HCT116 (cell line): ENCODE data around the gene RACK1. TPM values are rescaled to one million over a fixed set of nuclear protein-coding genes. Genes with fewer than 3 reads are reported as not detected.

Experiments
- ATAC-seq: fragments of 200-7000 bp; cut with Tn5 transposase; 2 replicates; pipeline ENCODE4 v1.9.1; 2020; ENCODE audit warnings: mild to moderate bottlenecking, moderate library complexity
- BruUV-seq: library from RNA; stranded (reverse); fragments of 400-500 nt; replicated peaks from 2 replicates; lab custom pipeline; 2021; lab: Mats Ljungman, UMichigan
- CTCF ChIA-PET: fragments of 300-600 bp; sonication (Branson Sonifier 250); formaldehyde crosslinking; loops from one replicate; lab custom pipeline; 2021; ENCODE audit warnings: antibody characterized with exemption; lab: Charles Lee
- POLR2A ChIA-PET: fragments of 300-600, 350-600 bp; sonication (Branson Sonifier 250); formaldehyde crosslinking; loops from one replicate; lab custom pipeline; 2021; ENCODE audit warnings: antibody characterized with exemption; lab: Charles Lee
- RAD21 ChIA-PET, 2 experiments: fragments of 300-600 bp; sonication (Branson Sonifier 250); formaldehyde crosslinking; loops; one replicate each; lab custom pipeline; 2023; ENCODE audit warnings: low total read pairs in 2 of 2; ENCODE audit not compliant: uncharacterized antibody in 2 of 2, unreplicated experiment in 2 of 2, low non-redundant PET in 1 of 2; lab: Charles Lee
- DNase-seq: peaks from one replicate; pipeline ENCODE4 v3.0.0-alpha.2; 2010; ENCODE audit warnings: low read depth, low spot score
- H2AFZ ChIP-seq: fragments of 200-600 bp; shearing (Covaris generic), sonication (generic); 2 replicates; pipeline ENCODE4 v1.6.1; 2017; ENCODE audit warnings: low read depth, mixed run types, mixed read lengths, antibody characterized with exemption, low read length; ENCODE audit not compliant: poor library complexity, severe bottlenecking
- H3K27ac ChIP-seq: 2 replicates; pipeline ENCODE4 v1.5.1; 2012; ENCODE audit warnings: low read depth, low read length
- H3K27me3 ChIP-seq: fragments of 200-600 bp; sonication (generic); 2 replicates; pipeline ENCODE4 v1.6.1; 2016; ENCODE audit warnings: mixed run types, low read length, mixed read lengths; ENCODE audit not compliant: insufficient read depth
- H3K36me3 ChIP-seq, 2 experiments: fragments of 200-500 bp in 1 of 2; fragments of 200-600 bp in 1 of 2; sonication (Bioruptor generic) in 1 of 2; sonication (generic) in 1 of 2; 2 replicates each; pipeline versions ENCODE4 v1.5.1 to v1.6.1; 2014 to 2016; ENCODE audit warnings: low read length in 2 of 2, inconsistent platforms in 1 of 2, mixed read lengths in 1 of 2, mixed run types in 1 of 2; ENCODE audit not compliant: insufficient read depth in 2 of 2, control insufficient read depth in 1 of 2
- H3K4me1 ChIP-seq, 2 experiments: fragments of 200-600 bp in 1 of 2; sonication (generic) in 1 of 2; 2 replicates each; pipeline versions ENCODE4 v1.5.1 to v1.6.1; 2012 to 2017; ENCODE audit warnings: low read length in 2 of 2, inconsistent platforms in 1 of 2, mild to moderate bottlenecking in 1 of 2, mixed read lengths in 1 of 2, mixed run types in 1 of 2, moderate library complexity in 1 of 2; ENCODE audit not compliant: insufficient read depth in 2 of 2, control insufficient read depth in 1 of 2
- H3K4me2 ChIP-seq: fragments of 200-600 bp; sonication (generic); 2 replicates; pipeline ENCODE4 v1.6.1; 2017; ENCODE audit warnings: mixed run types, low read length, mixed read lengths
- H3K4me3 ChIP-seq, 2 experiments: fragments of 200-600 bp in 1 of 2; sonication (generic) in 1 of 2; replicated peaks in 1 of 2; 2 replicates each; pipeline ENCODE4 v1.5.1; 2011 to 2016; ENCODE audit warnings: low read length in 2 of 2, control low read depth in 1 of 2, low read depth in 1 of 2, mild to moderate bottlenecking in 1 of 2, mixed read lengths in 1 of 2, mixed run types in 1 of 2
- H3K79me2 ChIP-seq: fragments of 200-600 bp; sonication (generic); 2 replicates; pipeline ENCODE4 v1.6.1; 2017; ENCODE audit warnings: mild to moderate bottlenecking, mixed run types, low read length, moderate library complexity, mixed read lengths; ENCODE audit not compliant: insufficient read depth
- H3K9ac ChIP-seq: fragments of 200-600 bp; sonication (generic); 2 replicates; pipeline ENCODE4 v1.6.1; 2016; ENCODE audit warnings: low read length, mixed read lengths
- H3K9me2 ChIP-seq: fragments of 200-600 bp; sonication (generic), shearing (Covaris generic); 2 replicates; pipeline ENCODE4 v1.6.1; 2017; ENCODE audit warnings: mixed run types, mild to moderate bottlenecking, moderate library complexity; ENCODE audit not compliant: insufficient read depth
- H3K9me3 ChIP-seq, 2 experiments: fragments of 200-500 bp in 1 of 2; fragments of 200-600 bp in 1 of 2; sonication (Bioruptor generic) in 1 of 2; sonication (generic) in 1 of 2; 2 replicates each; pipeline ENCODE4 v1.6.1; 2014 to 2017; ENCODE audit warnings: low read length in 2 of 2, mixed read lengths in 2 of 2, inconsistent platforms in 1 of 2, low read depth in 1 of 2, mild to moderate bottlenecking in 1 of 2, mixed run types in 1 of 2, moderate library complexity in 1 of 2; ENCODE audit not compliant: control insufficient read depth in 1 of 2, insufficient read depth in 1 of 2
- H4K20me1 ChIP-seq: fragments of 200-600 bp; sonication (generic), shearing (Covaris generic); 2 replicates; pipeline ENCODE4 v1.6.1; 2017; ENCODE audit warnings: mixed run types, mild to moderate bottlenecking, moderate library complexity; ENCODE audit not compliant: insufficient read depth
- CBX3 ChIP-seq: IDR thresholded peaks from 2 replicates; pipeline ENCODE4 v1.6.1; 2012; ENCODE audit warnings: low read depth
- CEBPB ChIP-seq: IDR thresholded peaks from 2 replicates; pipeline ENCODE4 v1.6.1; 2012; ENCODE audit warnings: low read depth
- EZH2 ChIP-seq: fragments of 200-600 bp; sonication (generic); IDR thresholded peaks from 2 replicates; pipeline ENCODE4 v1.6.1; 2017; ENCODE audit warnings: antibody characterized with exemption, mixed run types
- EZH2phosphoT487 ChIP-seq: fragments of 200-600 bp; IDR thresholded peaks from 2 replicates; pipeline ENCODE4 v1.6.1; 2018; ENCODE audit warnings: antibody characterized with exemption, borderline replicate concordance
- FOSL1 ChIP-seq: IDR thresholded peaks from 2 replicates; pipeline ENCODE4 v1.6.1; 2012; ENCODE audit warnings: low read depth
- RAD21 ChIP-seq: IDR thresholded peaks from 2 replicates; pipeline ENCODE4 v1.6.1; 2012; ENCODE audit warnings: low read depth, mild to moderate bottlenecking
- SIN3A ChIP-seq: IDR thresholded peaks from 2 replicates; pipeline ENCODE4 v1.6.1; 2012; ENCODE audit warnings: low read depth
- SRF ChIP-seq: IDR thresholded peaks from 2 replicates; pipeline ENCODE4 v1.6.1; 2012; ENCODE audit warnings: low read depth
- TCF7L2 ChIP-seq: IDR thresholded peaks from 2 replicates; pipeline ENCODE4 v1.7.0; 2011; ENCODE audit warnings: borderline replicate concordance, inconsistent platforms; ENCODE audit not compliant: insufficient read depth, insufficient read length; ENCODE audit errors: extremely low read depth
- YY1 ChIP-seq: IDR thresholded peaks from 2 replicates; pipeline ENCODE4 v1.6.1; 2011; ENCODE audit warnings: low read length, low read depth, moderate library complexity, mild to moderate bottlenecking; ENCODE audit not compliant: insufficient replicate concordance; ENCODE audit errors: extremely low read depth
- intact Hi-C: fragments of 100-400 bp; cut with micrococcal nuclease; formaldehyde crosslinking; loops from 2 replicates; pipeline ENCODE4 v1.10.0; 2022
- total RNA-seq: library from RNA; stranded (reverse); gene quantifications from one replicate; pipeline ENCODE4 v1.2.1, GENCODE V29; 2021; ENCODE audit not compliant: unreplicated experiment
- TF ChIP-seq, protein P1 (sequence below): IDR thresholded peaks from 2 replicates; pipeline ENCODE4 v1.6.1; 2012
- TF ChIP-seq, protein P2 (sequence below), 3 experiments: fragments of 200-600 bp in 1 of 3; sonication (generic) in 1 of 3; IDR thresholded peaks in 2 of 3; conservative IDR thresholded peaks in 1 of 3; 2 replicates each; pipeline ENCODE4 v1.5.1; 2012 to 2017; ENCODE audit warnings: low read depth in 2 of 3, low read length in 2 of 3, antibody characterized with exemption in 1 of 3, borderline replicate concordance in 1 of 3, control low read depth in 1 of 3, mild to moderate bottlenecking in 1 of 3, mixed read lengths in 1 of 3, mixed run types in 1 of 3, moderate library complexity in 1 of 3; ENCODE audit not compliant: insufficient read depth in 1 of 3
- TF ChIP-seq, protein P3 (sequence below): IDR thresholded peaks from 2 replicates; pipeline ENCODE4 v1.6.1; 2012
- TF ChIP-seq, protein P4 (sequence below): IDR thresholded peaks from 2 replicates; pipeline ENCODE4 v1.6.1; 2012; ENCODE audit warnings: low read depth
- TF ChIP-seq, protein P5 (sequence below): IDR thresholded peaks from 2 replicates; pipeline ENCODE4 v1.6.1; 2011; ENCODE audit warnings: mild to moderate bottlenecking, low read length, moderate library complexity; ENCODE audit not compliant: insufficient replicate concordance; ENCODE audit errors: extremely low read depth

RACK1 gene
- total RNA-seq, 1 experiment from 2014 or later: 2,432 TPM

DNA sequence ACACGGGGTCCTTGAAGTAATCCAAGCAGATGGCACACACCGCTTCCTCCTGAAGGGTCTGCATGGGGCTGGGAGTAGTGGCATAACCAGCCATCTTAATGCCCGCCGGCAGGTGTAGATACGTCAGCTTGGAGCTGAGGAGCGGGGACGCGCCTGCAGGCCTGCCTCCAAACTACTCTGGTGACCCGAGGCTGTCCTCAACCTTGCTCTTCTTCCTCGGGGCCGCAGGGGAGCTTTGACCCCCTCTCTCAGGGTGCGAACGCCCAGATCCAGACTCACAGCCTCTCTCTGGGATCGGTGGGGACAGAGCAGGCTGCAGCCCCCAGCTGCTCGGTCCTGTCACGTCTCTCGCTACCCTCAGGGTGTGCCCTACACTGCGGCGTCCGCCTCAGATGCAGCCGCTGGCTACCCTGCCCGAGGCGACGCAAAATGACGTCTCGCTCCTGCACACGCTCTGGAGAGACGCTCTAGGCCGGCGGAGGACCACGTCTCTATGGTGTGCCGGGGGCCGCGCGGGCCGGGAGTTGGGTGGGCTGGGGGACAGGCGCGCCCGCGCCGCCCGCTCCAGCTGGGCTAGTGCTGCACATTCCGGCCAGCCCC lies 17.1 kb upstream of the RACK1 start, which contains the start of gene TRIM52 (continued):
- TF ChIP-seq FOSL1 (no peak), CEBPB (no peak), EZH2 (no peak), EZH2phosphoT487 (no peak), SIN3A (no peak), TCF7L2 (peak; percentile 97), RAD21 (no peak), SRF (no peak)
- TF ChIP-seq, protein P1, sequence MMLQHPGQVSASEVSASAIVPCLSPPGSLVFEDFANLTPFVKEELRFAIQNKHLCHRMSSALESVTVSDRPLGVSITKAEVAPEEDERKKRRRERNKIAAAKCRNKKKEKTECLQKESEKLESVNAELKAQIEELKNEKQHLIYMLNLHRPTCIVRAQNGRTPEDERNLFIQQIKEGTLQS: no peak
- TF ChIP-seq, protein P2, sequence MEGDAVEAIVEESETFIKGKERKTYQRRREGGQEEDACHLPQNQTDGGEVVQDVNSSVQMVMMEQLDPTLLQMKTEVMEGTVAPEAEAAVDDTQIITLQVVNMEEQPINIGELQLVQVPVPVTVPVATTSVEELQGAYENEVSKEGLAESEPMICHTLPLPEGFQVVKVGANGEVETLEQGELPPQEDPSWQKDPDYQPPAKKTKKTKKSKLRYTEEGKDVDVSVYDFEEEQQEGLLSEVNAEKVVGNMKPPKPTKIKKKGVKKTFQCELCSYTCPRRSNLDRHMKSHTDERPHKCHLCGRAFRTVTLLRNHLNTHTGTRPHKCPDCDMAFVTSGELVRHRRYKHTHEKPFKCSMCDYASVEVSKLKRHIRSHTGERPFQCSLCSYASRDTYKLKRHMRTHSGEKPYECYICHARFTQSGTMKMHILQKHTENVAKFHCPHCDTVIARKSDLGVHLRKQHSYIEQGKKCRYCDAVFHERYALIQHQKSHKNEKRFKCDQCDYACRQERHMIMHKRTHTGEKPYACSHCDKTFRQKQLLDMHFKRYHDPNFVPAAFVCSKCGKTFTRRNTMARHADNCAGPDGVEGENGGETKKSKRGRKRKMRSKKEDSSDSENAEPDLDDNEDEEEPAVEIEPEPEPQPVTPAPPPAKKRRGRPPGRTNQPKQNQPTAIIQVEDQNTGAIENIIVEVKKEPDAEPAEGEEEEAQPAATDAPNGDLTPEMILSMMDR (IDR thresholded peaks at IDR 0.05 in 2 of 3, conservative IDR thresholded peaks at IDR 0.05 in 1 of 3; ENCODE audit: borderline replicate concordance in 1 of 3, insufficient read depth in 1 of 3, low read depth in 2 of 3, low read length in 2 of 3): no peak

DNA sequence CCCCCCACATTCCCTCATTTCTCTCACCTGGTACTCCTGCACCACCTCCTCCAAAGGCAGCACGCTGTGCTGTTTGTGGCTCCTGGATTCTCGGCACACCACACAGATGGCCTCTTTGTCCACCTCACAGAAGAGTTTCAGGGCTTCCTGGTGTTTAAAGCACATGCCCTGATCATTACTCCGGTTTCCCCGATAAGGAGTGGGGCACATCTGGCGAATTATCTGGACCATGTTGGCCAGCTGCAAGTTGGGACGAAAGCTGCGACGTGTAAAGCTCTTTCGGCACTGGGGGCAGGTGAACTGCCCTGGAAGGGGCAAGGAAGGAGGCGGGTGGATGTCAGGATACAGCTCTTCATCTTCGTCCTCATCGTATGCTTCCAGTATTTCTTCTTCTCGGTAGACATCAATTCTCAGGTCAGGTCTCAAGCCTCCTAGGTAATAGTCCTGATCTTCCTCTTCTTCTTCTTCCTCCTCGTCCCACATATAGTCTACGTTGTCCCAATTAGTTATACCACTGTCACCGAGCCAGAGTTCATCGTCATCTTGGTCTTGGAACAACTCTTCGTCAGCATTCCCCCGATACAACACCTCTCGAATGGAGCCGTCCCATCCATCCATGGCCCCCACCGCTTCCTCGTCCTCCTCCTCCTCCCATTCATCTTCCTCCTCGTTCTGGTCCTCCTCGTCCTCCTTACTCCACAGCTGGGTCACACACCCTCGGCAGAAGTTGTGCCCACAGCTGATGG lies 16.4 kb upstream of the RACK1 start:
- DNase-seq (no peak), ATAC-seq (no peak)
- Histone ChIP-seq H3K9me3 (no peaks in the 10 kb centered on the region), H4K20me1 (peaks cover 9% of the 10 kb centered on the region; the same call in 1 of the 2 replicates), H3K4me1 (peaks cover 12 to 21% of the 10 kb centered on the region in 2 experiments; a peak in 3 of 4 replicates), H3K4me2 (peak overlapping the region; percentile 85), H3K27ac (peak overlapping the region; percentile 97), H3K79me2 (peaks cover 63% of the 10 kb centered on the region), H2AFZ (no peak overlapping the region), H3K36me3 (peaks cover 9 to 19% of the 10 kb centered on the region in 2 experiments), H3K9me2 (no peaks in the 10 kb centered on the region), H3K9ac (peak overlapping the region; percentile 99), H3K27me3 (no peaks in the 10 kb centered on the region), H3K4me3 (peak overlapping the region; percentile 83 to 96)
- intact Hi-C loops: loop anchor here (5.0 kb wide), 1 partner anchor 78 kb away; no protein-coding TSS in a partner anchor
- TSS peak; percentile 64 for BruUV-seq
- RAD21 ChIA-PET: no interaction called here
- POLR2A ChIA-PET: interaction anchor here (2.4 to 3.0 kb wide), 2 partner anchors 9 to 16 kb away, joined by 11 to 18 read pairs; partner anchors contain the start of gene RACK1
- CTCF ChIA-PET: interaction anchor here (1.5 kb wide), 1 partner anchor 15 kb away, joined by 4 read pairs; no protein-coding TSS in a partner anchor
- TF ChIP-seq, protein P3, sequence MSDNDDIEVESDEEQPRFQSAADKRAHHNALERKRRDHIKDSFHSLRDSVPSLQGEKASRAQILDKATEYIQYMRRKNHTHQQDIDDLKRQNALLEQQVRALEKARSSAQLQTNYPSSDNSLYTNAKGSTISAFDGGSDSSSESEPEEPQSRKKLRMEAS: no peak
- TF ChIP-seq, protein P4, sequence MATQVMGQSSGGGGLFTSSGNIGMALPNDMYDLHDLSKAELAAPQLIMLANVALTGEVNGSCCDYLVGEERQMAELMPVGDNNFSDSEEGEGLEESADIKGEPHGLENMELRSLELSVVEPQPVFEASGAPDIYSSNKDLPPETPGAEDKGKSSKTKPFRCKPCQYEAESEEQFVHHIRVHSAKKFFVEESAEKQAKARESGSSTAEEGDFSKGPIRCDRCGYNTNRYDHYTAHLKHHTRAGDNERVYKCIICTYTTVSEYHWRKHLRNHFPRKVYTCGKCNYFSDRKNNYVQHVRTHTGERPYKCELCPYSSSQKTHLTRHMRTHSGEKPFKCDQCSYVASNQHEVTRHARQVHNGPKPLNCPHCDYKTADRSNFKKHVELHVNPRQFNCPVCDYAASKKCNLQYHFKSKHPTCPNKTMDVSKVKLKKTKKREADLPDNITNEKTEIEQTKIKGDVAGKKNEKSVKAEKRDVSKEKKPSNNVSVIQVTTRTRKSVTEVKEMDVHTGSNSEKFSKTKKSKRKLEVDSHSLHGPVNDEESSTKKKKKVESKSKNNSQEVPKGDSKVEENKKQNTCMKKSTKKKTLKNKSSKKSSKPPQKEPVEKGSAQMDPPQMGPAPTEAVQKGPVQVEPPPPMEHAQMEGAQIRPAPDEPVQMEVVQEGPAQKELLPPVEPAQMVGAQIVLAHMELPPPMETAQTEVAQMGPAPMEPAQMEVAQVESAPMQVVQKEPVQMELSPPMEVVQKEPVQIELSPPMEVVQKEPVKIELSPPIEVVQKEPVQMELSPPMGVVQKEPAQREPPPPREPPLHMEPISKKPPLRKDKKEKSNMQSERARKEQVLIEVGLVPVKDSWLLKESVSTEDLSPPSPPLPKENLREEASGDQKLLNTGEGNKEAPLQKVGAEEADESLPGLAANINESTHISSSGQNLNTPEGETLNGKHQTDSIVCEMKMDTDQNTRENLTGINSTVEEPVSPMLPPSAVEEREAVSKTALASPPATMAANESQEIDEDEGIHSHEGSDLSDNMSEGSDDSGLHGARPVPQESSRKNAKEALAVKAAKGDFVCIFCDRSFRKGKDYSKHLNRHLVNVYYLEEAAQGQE: no peak
- TF ChIP-seq CBX3 (no peak), YY1 (no peak)
- TF ChIP-seq, protein P5, sequence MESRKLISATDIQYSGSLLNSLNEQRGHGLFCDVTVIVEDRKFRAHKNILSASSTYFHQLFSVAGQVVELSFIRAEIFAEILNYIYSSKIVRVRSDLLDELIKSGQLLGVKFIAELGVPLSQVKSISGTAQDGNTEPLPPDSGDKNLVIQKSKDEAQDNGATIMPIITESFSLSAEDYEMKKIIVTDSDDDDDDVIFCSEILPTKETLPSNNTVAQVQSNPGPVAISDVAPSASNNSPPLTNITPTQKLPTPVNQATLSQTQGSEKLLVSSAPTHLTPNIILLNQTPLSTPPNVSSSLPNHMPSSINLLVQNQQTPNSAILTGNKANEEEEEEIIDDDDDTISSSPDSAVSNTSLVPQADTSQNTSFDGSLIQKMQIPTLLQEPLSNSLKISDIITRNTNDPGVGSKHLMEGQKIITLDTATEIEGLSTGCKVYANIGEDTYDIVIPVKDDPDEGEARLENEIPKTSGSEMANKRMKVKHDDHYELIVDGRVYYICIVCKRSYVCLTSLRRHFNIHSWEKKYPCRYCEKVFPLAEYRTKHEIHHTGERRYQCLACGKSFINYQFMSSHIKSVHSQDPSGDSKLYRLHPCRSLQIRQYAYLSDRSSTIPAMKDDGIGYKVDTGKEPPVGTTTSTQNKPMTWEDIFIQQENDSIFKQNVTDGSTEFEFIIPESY: no peak
